GM20431 (cell line): ENCODE measurements around the gene OXA1L.

Source experiments
- in situ Hi-C: fragments of 300-500 bp; cut with MseI, MboI; formaldehyde crosslinking; loops from one replicate; pipeline ENCODE4 v1.15.0; 2020; ENCODE audit warnings: low sequenced_read_pairs; ENCODE audit not compliant: unreplicated experiment

OXA1L gene

GRCh38 chr14:22821193-22822015 lies 54.9 kb downstream of the OXA1L start:
- in situ Hi-C loops = no loop called here

DNA sequence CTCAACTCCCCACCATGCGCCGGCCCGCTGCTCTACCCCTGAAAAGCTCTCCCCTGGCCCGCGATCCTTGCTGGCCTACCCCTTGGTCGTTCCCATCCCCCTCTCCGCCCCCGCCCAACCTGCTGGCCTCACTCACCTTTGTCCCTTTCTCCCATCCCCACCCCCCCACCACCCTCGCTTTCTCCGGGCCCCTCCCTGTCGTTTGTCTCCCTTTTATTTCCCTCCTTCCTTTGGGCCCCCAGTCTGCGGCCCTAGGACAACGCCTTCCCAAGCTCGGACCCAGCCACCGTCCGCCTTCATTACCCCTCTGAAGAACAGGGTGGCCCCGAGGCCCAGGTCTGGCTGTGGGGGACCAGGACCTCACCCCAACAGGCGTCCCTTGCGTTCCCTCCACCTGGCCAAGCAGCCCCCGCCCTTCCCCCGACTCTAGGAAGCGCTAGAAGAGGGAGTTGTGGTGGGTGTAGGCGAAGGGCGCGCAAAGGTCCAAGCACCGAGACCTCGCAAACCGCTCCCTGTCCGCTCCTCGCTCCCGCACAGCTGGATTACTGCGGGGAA lies 55.6 kb downstream of the OXA1L start:
- in situ Hi-C loops = no loop called here
